ENCODE measurements around the gene FBXO24. TPM values are rescaled to one million over a fixed set of nuclear protein-coding genes. Genes with fewer than 3 reads are reported as not detected.

FBXO24 gene
- total and polyA plus RNA-seq, 2 donors (not counting 1 experiment from before 2014, with no cell fraction given), result 0.23 to 0.33 TPM

- H3K36me3 ChIP-seq (ENCODE audit: control insufficient read depth, insufficient read depth, low read length), result peaks cover 20% of the 10 kb centered on the region
- H3K4me1 ChIP-seq (ENCODE audit: control insufficient read depth, extremely low read depth, insufficient read depth, low read length), result peaks cover 13% of the 10 kb centered on the region
- no peaks in the 10 kb centered on the region for H3K27me3 ChIP-seq (ENCODE audit: control insufficient read depth, insufficient read depth, low read length)
- H2AFZ ChIP-seq (ENCODE audit: low read length), result no peak overlapping the region
- H3K4me3 ChIP-seq (replicated peaks in 1 of 4; ENCODE audit: control extremely low read depth in 1 of 4, insufficient read depth in 1 of 4, low read depth in 3 of 4, low read length in 4 of 4), result peak overlapping the region; percentile 76 to 98 (median 86)
- peaks cover 43% of the 10 kb centered on the region for H3K79me2 ChIP-seq (ENCODE audit: control insufficient read depth, insufficient read depth, low read length)
- H3K9ac ChIP-seq (ENCODE audit: insufficient read depth, low read length), result peak overlapping the region; percentile 80
- H3K4me2 ChIP-seq (ENCODE audit: extremely low read depth, insufficient read depth, low read length), result peak overlapping the region; percentile 91
- peak; percentile 82 to 87 for DNase-seq (ENCODE audit: low read depth in 2 of 2)
- TF ChIP-seq CTCF (conservative IDR thresholded peaks at IDR 0.05 in 1 of 2, IDR thresholded peaks at IDR 0.05 in 1 of 2; ENCODE audit: low read depth in 1 of 2, low read length in 2 of 2) (no peak), EZH2 (IDR thresholded peaks at IDR 0.05; ENCODE audit: low read length, missing control alignments) (no peak)
- peak overlapping the region; percentile 78 for H3K27ac ChIP-seq (ENCODE audit: insufficient read depth, low read length)
- H3K9me3 ChIP-seq (ENCODE audit: control insufficient read depth, insufficient read depth, low read depth, low read length), result no peaks in the 10 kb centered on the region
- H4K20me1 ChIP-seq (ENCODE audit: control insufficient read depth, extremely low read depth, insufficient read depth, low read length), result no peaks in the 10 kb centered on the region
Measured at GRCh38 chr7:100584683-100585510, 1.2 kb upstream of the FBXO24 start.

GRCh38 chr7:100585511-100586265 is 440 bp upstream of the FBXO24 start, which contains the start of gene LRCH4:
LRCH4 (minus strand) TSS chr7:100586129; CDS start chr7:100586100, 29 bp downstream.
- Histone ChIP-seq H3K4me1 (ENCODE audit: control insufficient read depth, extremely low read depth, insufficient read depth, low read length) (peaks cover 17% of the 10 kb centered on the region), H4K20me1 (ENCODE audit: control insufficient read depth, extremely low read depth, insufficient read depth, low read length) (no peaks in the 10 kb centered on the region), H3K36me3 (ENCODE audit: control insufficient read depth, insufficient read depth, low read length) (peaks cover 13% of the 10 kb centered on the region), H3K9ac (ENCODE audit: insufficient read depth, low read length) (peak within 1 kb of the TSS; percentile 80), H3K79me2 (ENCODE audit: control insufficient read depth, insufficient read depth, low read length) (peaks cover 40% of the 10 kb centered on the region), H3K27ac (ENCODE audit: insufficient read depth, low read length) (peak within 1 kb of the TSS; percentile 78), H3K4me3 (replicated peaks in 1 of 4; ENCODE audit: control extremely low read depth in 1 of 4, insufficient read depth in 1 of 4, low read depth in 3 of 4, low read length in 4 of 4) (peak within 1 kb of the TSS; percentile 76 to 98 (median 86)), H2AFZ (ENCODE audit: low read length) (peak within 1 kb of the TSS; percentile 90), H3K4me2 (ENCODE audit: extremely low read depth, insufficient read depth, low read length) (peak within 1 kb of the TSS; percentile 94), H3K9me3 (ENCODE audit: control insufficient read depth, insufficient read depth, low read depth, low read length) (no peaks in the 10 kb centered on the region), H3K27me3 (ENCODE audit: control insufficient read depth, insufficient read depth, low read length) (no peaks in the 10 kb centered on the region)
- DNase-seq (ENCODE audit: low read depth in 2 of 2), result peak in 1 of 2 donors; percentile 44
- TF ChIP-seq CTCF (conservative IDR thresholded peaks at IDR 0.05 in 1 of 2, IDR thresholded peaks at IDR 0.05 in 1 of 2; ENCODE audit: low read depth in 1 of 2, low read length in 2 of 2) (no peak), EZH2 (IDR thresholded peaks at IDR 0.05; ENCODE audit: low read length, missing control alignments) (no peak)

- H3K36me3 ChIP-seq (ENCODE audit: control insufficient read depth, insufficient read depth, low read length), result no peaks in the 10 kb centered on the region
- no peak overlapping the region for H3K4me3 ChIP-seq (replicated peaks in 1 of 4; ENCODE audit: control extremely low read depth in 1 of 4, insufficient read depth in 1 of 4, low read depth in 3 of 4, low read length in 4 of 4)
- no peaks in the 10 kb centered on the region for H4K20me1 ChIP-seq (ENCODE audit: control insufficient read depth, extremely low read depth, insufficient read depth, low read length)
- H3K79me2 ChIP-seq (ENCODE audit: control insufficient read depth, insufficient read depth, low read length), result peaks cover 19% of the 10 kb centered on the region
- H3K9ac ChIP-seq (ENCODE audit: insufficient read depth, low read length), result no peak overlapping the region
- H3K4me2 ChIP-seq (ENCODE audit: extremely low read depth, insufficient read depth, low read length), result no peak overlapping the region
- no peak for TF ChIP-seq EZH2 (IDR thresholded peaks at IDR 0.05; ENCODE audit: low read length, missing control alignments)
- peak; percentile 15 to 47 for TF ChIP-seq CTCF (conservative IDR thresholded peaks at IDR 0.05 in 1 of 2, IDR thresholded peaks at IDR 0.05 in 1 of 2; ENCODE audit: low read depth in 1 of 2, low read length in 2 of 2)
- no peak overlapping the region for H3K27ac ChIP-seq (ENCODE audit: insufficient read depth, low read length)
- no peak for DNase-seq (ENCODE audit: low read depth in 2 of 2)
- H2AFZ ChIP-seq (ENCODE audit: low read length), result no peak overlapping the region
- H3K4me1 ChIP-seq (ENCODE audit: control insufficient read depth, extremely low read depth, insufficient read depth, low read length), result peaks cover 16% of the 10 kb centered on the region
- H3K27me3 ChIP-seq (ENCODE audit: control insufficient read depth, insufficient read depth, low read length), result no peaks in the 10 kb centered on the region
- no peaks in the 10 kb centered on the region for H3K9me3 ChIP-seq (ENCODE audit: control insufficient read depth, insufficient read depth, low read depth, low read length)
Measured at GRCh38 chr7:100588438-100588837, 2.3 kb downstream of the FBXO24 start.
